ENCODE data around the gene TRIM8. TPM values are rescaled to one million over a fixed set of nuclear protein-coding genes. Genes with fewer than 3 reads are reported as not detected.

Gene TRIM8
- total and polyA plus RNA-seq, 2 of the 8 experiments (the other 6 are each of a cell fraction or from before 2014, with no cell fraction given): 24.9 to 38.8 TPM

- TF ChIP-seq ZNF274 (IDR thresholded peaks at IDR 0.05; ENCODE audit: borderline replicate concordance, extremely low read depth, low read length) (no peak), RAD21 (IDR thresholded peaks at IDR 0.05 in 1 of 2, conservative IDR thresholded peaks at IDR 0.05 in 1 of 2; ENCODE audit: low read depth in 2 of 2, low read length in 2 of 2) (peak; percentile 53 to 65), SUZ12 (IDR thresholded peaks at IDR 0.05; ENCODE audit: low read length) (no peak), SIX5 (IDR thresholded peaks at IDR 0.05; ENCODE audit: low read depth, low read length) (no peak), JUND (IDR thresholded peaks at IDR 0.05; ENCODE audit: low read length) (no peak), POLR2AphosphoS5 (IDR thresholded peaks at IDR 0.05; ENCODE audit: low read depth, low read length) (no peak), CBX5 (IDR thresholded peaks at IDR 0.05; ENCODE audit: low read depth, low read length) (no peak), RFX5 (IDR thresholded peaks at IDR 0.05; ENCODE audit: borderline replicate concordance, low read depth, low read length) (no peak), POU5F1 (IDR thresholded peaks at IDR 0.05; ENCODE audit: low read depth, low read length) (no peak), SP4 (IDR thresholded peaks at IDR 0.05; ENCODE audit: low read length) (no peak), KDM1A (IDR thresholded peaks at IDR 0.05; ENCODE audit: borderline replicate concordance, low read length) (no peak), HDAC2 (IDR thresholded peaks at IDR 0.05; ENCODE audit: borderline replicate concordance in 1 of 2, low read depth in 2 of 2, low read length in 2 of 2) (no peak), CHD2 (IDR thresholded peaks at IDR 0.05; ENCODE audit: low read length) (no peak)
- TF ChIP-seq, protein P1, sequence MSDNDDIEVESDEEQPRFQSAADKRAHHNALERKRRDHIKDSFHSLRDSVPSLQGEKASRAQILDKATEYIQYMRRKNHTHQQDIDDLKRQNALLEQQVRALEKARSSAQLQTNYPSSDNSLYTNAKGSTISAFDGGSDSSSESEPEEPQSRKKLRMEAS (IDR thresholded peaks at IDR 0.05): no peak
These were observed 25.2 kb downstream of the TRIM8 start (continued) for GRCh38 chr10:102669206-102670064.
